SU-DHL-6 (cell line): ENCODE data around the gene PC.

Source experiments
- H2AFZ ChIP-seq: fragments of 200-600 bp; sonication (generic); 2 replicates; pipeline ENCODE4 v1.6.1; 2014; ENCODE audit warnings: low read depth, mild to moderate bottlenecking, moderate library complexity, mixed read lengths, antibody characterized with exemption, low read length; ENCODE audit not compliant: severe bottlenecking
- H3F3A ChIP-seq: fragments of 200-600 bp; shearing (Covaris generic); 2 replicates; pipeline ENCODE4 v1.6.0; 2016; ENCODE audit warnings: antibody characterized with exemption, mild to moderate bottlenecking; ENCODE audit not compliant: insufficient read depth
- H3K27ac ChIP-seq: fragments of 200-600 bp; sonication (generic); 2 replicates; pipeline ENCODE4 v1.5.1; 2016; ENCODE audit warnings: low read depth, mild to moderate bottlenecking, low read length, moderate library complexity, mixed read lengths
- H3K27me3 ChIP-seq: fragments of 200-600 bp; sonication (generic), shearing (Covaris generic); 2 replicates; pipeline ENCODE4 v1.6.0; 2014; ENCODE audit warnings: mild to moderate bottlenecking, low read length
- H3K36me3 ChIP-seq: fragments of 200-600 bp; sonication (generic); 2 replicates; pipeline ENCODE4 v1.6.1; 2014; ENCODE audit warnings: mild to moderate bottlenecking, low read length, mixed read lengths
- H3K4me2 ChIP-seq: fragments of 300-600, 200-600 bp; shearing (Covaris generic), sonication (generic); 2 replicates; pipeline ENCODE4 v1.6.0; 2014; ENCODE audit warnings: low read length, low read depth, mild to moderate bottlenecking; ENCODE audit not compliant: poor library complexity, severe bottlenecking
- H3K4me3 ChIP-seq: fragments of 200-600 bp; sonication (generic); 2 replicates; pipeline ENCODE4 v1.5.1; 2014; ENCODE audit warnings: antibody characterized with exemption, low read length, mild to moderate bottlenecking, mixed read lengths; ENCODE audit not compliant: insufficient read depth, poor library complexity, severe bottlenecking
- H3K79me2 ChIP-seq: fragments of 200-600 bp; sonication (generic); 2 replicates; pipeline ENCODE4 v1.6.1; 2014; ENCODE audit warnings: mild to moderate bottlenecking, low read length, moderate library complexity; ENCODE audit not compliant: insufficient read depth
- H3K9ac ChIP-seq: fragments of 200-600 bp; sonication (generic); 2 replicates; pipeline ENCODE4 v1.7.0; 2014; ENCODE audit warnings: mild to moderate bottlenecking, low read length
- H3K9me2 ChIP-seq: fragments of 200-600 bp; sonication (generic); replicated peaks from 2 replicates; pipeline ENCODE4 v1.6.1; 2014; ENCODE audit warnings: low read length; ENCODE audit not compliant: insufficient read depth
- H3K9me3 ChIP-seq: fragments of 200-600 bp; sonication (generic); 2 replicates; pipeline ENCODE4 v1.6.1; 2014; ENCODE audit warnings: low read length, mixed read lengths; ENCODE audit not compliant: insufficient read depth
- H4K20me1 ChIP-seq: fragments of 200-600 bp; sonication (generic); 2 replicates; pipeline ENCODE4 v1.6.1; 2014; ENCODE audit warnings: low read depth, mild to moderate bottlenecking, antibody characterized with exemption, low read length, moderate library complexity, mixed read lengths
- EZH2phosphoT487 ChIP-seq: fragments of 200-600 bp; sonication (generic), shearing (Covaris generic); conservative IDR thresholded peaks from 2 replicates; pipeline ENCODE4 v1.6.1; 2018; ENCODE audit warnings: mild to moderate bottlenecking, antibody characterized with exemption, low read length, moderate library complexity, mixed read lengths
- TF ChIP-seq, protein P1 (sequence below): fragments of 200-600 bp; sonication (generic); IDR thresholded peaks from one replicate; pipeline ENCODE4 v1.5.1; 2017; ENCODE audit warnings: antibody characterized with exemption, mild to moderate bottlenecking, low read length, moderate library complexity; ENCODE audit not compliant: insufficient read depth, poor library complexity, severe bottlenecking

The PC gene

DNA sequence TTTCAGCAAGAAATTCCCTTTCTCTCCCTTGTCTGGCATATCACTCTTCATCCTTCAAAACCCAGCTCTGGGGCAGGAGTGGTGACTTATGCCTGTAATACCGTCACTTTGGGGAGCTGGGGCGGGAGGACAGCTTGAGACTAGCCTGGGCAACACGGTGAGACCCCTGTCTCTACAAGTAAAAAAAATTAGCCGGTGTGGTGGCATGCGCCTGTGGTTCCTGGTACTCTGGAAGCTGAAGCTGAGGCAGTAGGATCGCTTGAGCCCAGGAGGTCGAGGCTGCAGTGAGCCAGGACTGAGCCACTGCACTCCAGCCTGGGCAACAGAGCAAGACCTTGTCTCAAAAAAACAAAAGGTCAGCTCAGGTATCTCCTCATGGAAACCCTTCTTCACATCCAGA lies 116.3 kb downstream of the PC start:
- Histone ChIP-seq H4K20me1 (no peaks in the 10 kb centered on the region), H3K27ac (peak overlapping the region; percentile 89), H3F3A (0 out of 2 replicates have a peak, but pooled peaks cover 5% of the 10 kb centered on the region), H3K9ac (peak overlapping the region; percentile 99), H3K27me3 (no peaks in the 10 kb centered on the region), H3K36me3 (no peaks in the 10 kb centered on the region), H3K4me3 (peak overlapping the region; percentile 89), H3K9me3 (no peaks in the 10 kb centered on the region), H2AFZ (no peak overlapping the region), H3K4me2 (peak overlapping the region; percentile 94), H3K9me2 (no peaks in the 10 kb centered on the region), H3K79me2 (peaks cover 45% of the 10 kb centered on the region)
- TF ChIP-seq EZH2phosphoT487, result no peak
- TF ChIP-seq, protein P1, sequence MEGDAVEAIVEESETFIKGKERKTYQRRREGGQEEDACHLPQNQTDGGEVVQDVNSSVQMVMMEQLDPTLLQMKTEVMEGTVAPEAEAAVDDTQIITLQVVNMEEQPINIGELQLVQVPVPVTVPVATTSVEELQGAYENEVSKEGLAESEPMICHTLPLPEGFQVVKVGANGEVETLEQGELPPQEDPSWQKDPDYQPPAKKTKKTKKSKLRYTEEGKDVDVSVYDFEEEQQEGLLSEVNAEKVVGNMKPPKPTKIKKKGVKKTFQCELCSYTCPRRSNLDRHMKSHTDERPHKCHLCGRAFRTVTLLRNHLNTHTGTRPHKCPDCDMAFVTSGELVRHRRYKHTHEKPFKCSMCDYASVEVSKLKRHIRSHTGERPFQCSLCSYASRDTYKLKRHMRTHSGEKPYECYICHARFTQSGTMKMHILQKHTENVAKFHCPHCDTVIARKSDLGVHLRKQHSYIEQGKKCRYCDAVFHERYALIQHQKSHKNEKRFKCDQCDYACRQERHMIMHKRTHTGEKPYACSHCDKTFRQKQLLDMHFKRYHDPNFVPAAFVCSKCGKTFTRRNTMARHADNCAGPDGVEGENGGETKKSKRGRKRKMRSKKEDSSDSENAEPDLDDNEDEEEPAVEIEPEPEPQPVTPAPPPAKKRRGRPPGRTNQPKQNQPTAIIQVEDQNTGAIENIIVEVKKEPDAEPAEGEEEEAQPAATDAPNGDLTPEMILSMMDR, result no peak

GRCh38 chr11:66840317-66841091 lies 117.7 kb downstream of the PC start:
- 0 out of 2 replicates have a peak overlapping the region, but pooled peaks have one; percentile 10 for H3K27ac ChIP-seq
- H3F3A ChIP-seq, result peaks cover 10% of the 10 kb centered on the region
- H3K4me3 ChIP-seq, result no peak overlapping the region
- peak overlapping the region; percentile 2 for H3K4me2 ChIP-seq
- H3K27me3 ChIP-seq, result no peaks in the 10 kb centered on the region
- H2AFZ ChIP-seq, result no peak overlapping the region
- no peaks in the 10 kb centered on the region for H3K9me2 ChIP-seq
- peak overlapping the region; percentile 19; the same call in 1 of the 2 replicates for H3K9ac ChIP-seq
- H4K20me1 ChIP-seq, result no peaks in the 10 kb centered on the region
- no peaks in the 10 kb centered on the region for H3K36me3 ChIP-seq
- no peak for TF ChIP-seq EZH2phosphoT487
- TF ChIP-seq, protein P1, result no peak
- peaks cover 45% of the 10 kb centered on the region for H3K79me2 ChIP-seq
- H3K9me3 ChIP-seq, result no peaks in the 10 kb centered on the region

- TF ChIP-seq EZH2phosphoT487, result no peak
- TF ChIP-seq, protein P1, result no peak
- Histone ChIP-seq H4K20me1 (no peaks in the 10 kb centered on the region), H3K27ac (no peak overlapping the region; the same call in 1 of the 2 replicates), H3F3A (peaks cover 22% of the 10 kb centered on the region), H3K4me2 (no peak overlapping the region), H3K9ac (no peak overlapping the region), H3K4me3 (no peak overlapping the region), H3K9me2 (no peaks in the 10 kb centered on the region), H3K9me3 (no peaks in the 10 kb centered on the region), H3K79me2 (peaks cover 11% of the 10 kb centered on the region; the same call in 1 of the 2 replicates), H2AFZ (no peak overlapping the region), H3K27me3 (no peaks in the 10 kb centered on the region), H3K36me3 (0 out of 2 replicates have a peak, but pooled peaks cover 3% of the 10 kb centered on the region)
Measured at GRCh38 chr11:66835768-66836405, 122.3 kb downstream of the PC start.
